Smooth muscle cell (in vitro differentiated cells): Measurements from ENCODE around the gene DHRSX. TPM values are rescaled to one million over a fixed set of nuclear protein-coding genes. Genes with fewer than 3 reads are reported as not detected.

ENCODE experiments used
- DNase-seq: peaks from one replicate; lab custom pipeline; 2025; ENCODE audit not compliant: unreplicated experiment; lab: John Stamatoyannopoulos, UW
- H2AFZ ChIP-seq: fragments of 200-600 bp; sonication (generic); 2 replicates; pipeline ENCODE4 v1.6.0; 2016; ENCODE audit warnings: antibody characterized with exemption, low read depth, mild to moderate bottlenecking
- H3F3A ChIP-seq: fragments of 200-600 bp; sonication (generic); 2 replicates; pipeline ENCODE4 v1.6.0; 2017; ENCODE audit warnings: antibody characterized with exemption, low read depth
- H3K27ac ChIP-seq: fragments of 200-600 bp; sonication (generic); 2 replicates; pipeline ENCODE4 v1.5.1; 2016; ENCODE audit warnings: low read depth, mild to moderate bottlenecking
- H3K27me3 ChIP-seq: fragments of 200-600 bp; sonication (generic); 2 replicates; pipeline ENCODE4 v1.6.1; 2016; ENCODE audit warnings: low read depth, mild to moderate bottlenecking
- H3K36me3 ChIP-seq: fragments of 200-600 bp; sonication (generic); 2 replicates; pipeline ENCODE4 v1.5.1; 2016; ENCODE audit warnings: low read depth
- H3K4me1 ChIP-seq: fragments of 200-600 bp; sonication (generic); 2 replicates; pipeline ENCODE4 v1.5.1; 2016; ENCODE audit warnings: low read depth
- H3K4me2 ChIP-seq: fragments of 200-600 bp; sonication (generic); 2 replicates; pipeline ENCODE4 v1.6.0; 2016; ENCODE audit warnings: mild to moderate bottlenecking
- H3K4me3 ChIP-seq: fragments of 200-600 bp; sonication (generic); 2 replicates; pipeline ENCODE4 v1.5.1; 2016; ENCODE audit warnings: mild to moderate bottlenecking
- H3K79me2 ChIP-seq: fragments of 200-600 bp; sonication (generic); 2 replicates; pipeline ENCODE4 v1.6.0; 2016; ENCODE audit warnings: low read depth, mild to moderate bottlenecking
- H3K9ac ChIP-seq: fragments of 200-600 bp; sonication (generic); 2 replicates; pipeline ENCODE4 v1.6.0; 2016; ENCODE audit warnings: low read depth
- H3K9me3 ChIP-seq: fragments of 200-600 bp; sonication (generic); replicated peaks from 2 replicates; pipeline ENCODE4 v1.5.1; 2016; ENCODE audit warnings: low read depth
- H4K20me1 ChIP-seq: fragments of 200-600 bp; sonication (generic); 2 replicates; pipeline ENCODE4 v1.6.0; 2016; ENCODE audit warnings: low read depth
- WGBS: methylation state at CpG from one replicate; pipeline ENCODE4 v1.1.7; 2016; ENCODE audit warnings: low lambda C conversion rate; 5-methylcytosine and 5-hydroxymethylcytosine counted together
- polyA plus RNA-seq: library from polyadenylated mRNA; unstranded; fragments of >200 nt; fragmentation: Nextera tagmentation; extraction: Ambion mirVana; gene quantifications from 2 replicates; pipeline ENCODE4 v1.2.1, GENCODE V29; 2016
- total RNA-seq: library from RNA; depleted of rRNA; stranded (reverse); fragments of >200 nt; gene quantifications from 2 replicates; pipeline ENCODE4 v1.2.3, GENCODE V29; 2014
- TF ChIP-seq, protein P1 (sequence below): fragments of 200-600 bp; sonication (generic); IDR thresholded peaks from 2 replicates; pipeline ENCODE4 v1.5.1; 2017; ENCODE audit warnings: borderline replicate concordance, mild to moderate bottlenecking, antibody characterized with exemption; ENCODE audit not compliant: insufficient read depth, poor library complexity, severe bottlenecking

DHRSX gene
- total and polyA plus RNA-seq, 2 experiments from 2014 or later = 32.5 to 49.9 TPM

DNA sequence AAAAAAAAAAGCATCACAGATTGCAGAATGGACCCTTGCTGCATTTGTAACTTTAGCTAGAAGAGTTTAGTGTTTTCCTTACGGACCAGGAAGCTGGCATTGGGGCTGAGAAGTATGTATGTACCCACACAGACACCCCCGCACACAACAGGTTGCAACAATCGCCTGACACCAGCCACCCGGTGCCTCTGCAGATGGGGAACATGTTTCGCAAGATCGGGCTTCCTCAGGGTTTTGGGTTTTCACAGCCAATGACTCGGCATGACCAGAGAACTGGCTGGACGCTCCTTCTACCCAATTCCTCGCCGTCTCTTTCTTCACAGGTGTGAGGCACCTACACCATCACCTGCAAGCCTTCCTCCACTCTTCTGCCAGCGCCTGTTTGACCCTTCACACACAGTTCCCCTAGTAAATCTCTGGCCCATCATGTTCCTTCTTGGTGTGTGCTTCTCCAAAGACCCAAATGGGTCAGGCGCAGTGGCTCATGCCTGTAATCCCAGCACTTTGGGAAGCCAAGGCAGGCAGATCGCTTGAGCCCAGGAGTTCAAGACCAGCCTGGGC is 70.4 kb downstream of the DHRSX start:
- H3K79me2 ChIP-seq = peaks cover 4% of the 10 kb centered on the region
- no peaks in the 10 kb centered on the region for H3K9me3 ChIP-seq
- no peak overlapping the region for H3K4me3 ChIP-seq
- no peak overlapping the region for H3K27ac ChIP-seq
- no peak overlapping the region for H3K9ac ChIP-seq
- peaks cover 6% of the 10 kb centered on the region for H3K36me3 ChIP-seq
- 95% methylated on average over 13 of the region's 13 CpGs for WGBS
- no peaks in the 10 kb centered on the region for H3F3A ChIP-seq
- H4K20me1 ChIP-seq = no peaks in the 10 kb centered on the region
- H3K27me3 ChIP-seq = no peaks in the 10 kb centered on the region
- no peak overlapping the region for H2AFZ ChIP-seq
- H3K4me1 ChIP-seq = no peaks in the 10 kb centered on the region
- no peak overlapping the region for H3K4me2 ChIP-seq
- TF ChIP-seq, protein P1, sequence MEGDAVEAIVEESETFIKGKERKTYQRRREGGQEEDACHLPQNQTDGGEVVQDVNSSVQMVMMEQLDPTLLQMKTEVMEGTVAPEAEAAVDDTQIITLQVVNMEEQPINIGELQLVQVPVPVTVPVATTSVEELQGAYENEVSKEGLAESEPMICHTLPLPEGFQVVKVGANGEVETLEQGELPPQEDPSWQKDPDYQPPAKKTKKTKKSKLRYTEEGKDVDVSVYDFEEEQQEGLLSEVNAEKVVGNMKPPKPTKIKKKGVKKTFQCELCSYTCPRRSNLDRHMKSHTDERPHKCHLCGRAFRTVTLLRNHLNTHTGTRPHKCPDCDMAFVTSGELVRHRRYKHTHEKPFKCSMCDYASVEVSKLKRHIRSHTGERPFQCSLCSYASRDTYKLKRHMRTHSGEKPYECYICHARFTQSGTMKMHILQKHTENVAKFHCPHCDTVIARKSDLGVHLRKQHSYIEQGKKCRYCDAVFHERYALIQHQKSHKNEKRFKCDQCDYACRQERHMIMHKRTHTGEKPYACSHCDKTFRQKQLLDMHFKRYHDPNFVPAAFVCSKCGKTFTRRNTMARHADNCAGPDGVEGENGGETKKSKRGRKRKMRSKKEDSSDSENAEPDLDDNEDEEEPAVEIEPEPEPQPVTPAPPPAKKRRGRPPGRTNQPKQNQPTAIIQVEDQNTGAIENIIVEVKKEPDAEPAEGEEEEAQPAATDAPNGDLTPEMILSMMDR = no peak
- no peak for DNase-seq

DNA sequence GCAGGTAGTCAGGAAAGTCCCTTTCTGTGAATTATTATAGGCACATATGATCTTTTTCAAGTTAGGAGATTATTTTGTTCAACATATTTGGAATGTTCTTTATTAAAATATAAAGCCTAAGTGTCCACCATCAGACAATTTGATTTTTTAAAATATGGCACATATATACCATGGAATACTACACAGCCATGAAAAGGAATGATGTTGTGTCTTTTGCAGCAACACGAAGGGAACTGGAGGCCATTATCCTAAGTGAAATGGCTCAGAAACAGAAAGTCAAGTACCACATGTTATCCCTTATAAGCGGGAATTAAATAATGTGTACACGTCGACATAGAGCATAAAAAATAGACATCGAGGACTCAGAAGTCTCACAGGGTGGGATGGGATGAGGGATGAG is 73.0 kb downstream of the DHRSX start:
- Histone ChIP-seq H3K27ac (no peak overlapping the region), H3K79me2 (no peaks in the 10 kb centered on the region), H3K4me3 (no peak overlapping the region), H3F3A (no peaks in the 10 kb centered on the region), H3K27me3 (no peaks in the 10 kb centered on the region), H2AFZ (no peak overlapping the region), H3K9ac (no peak overlapping the region), H4K20me1 (no peaks in the 10 kb centered on the region), H3K4me2 (no peak overlapping the region), H3K36me3 (peaks cover 6% of the 10 kb centered on the region), H3K9me3 (no peaks in the 10 kb centered on the region), H3K4me1 (no peaks in the 10 kb centered on the region)
- TF ChIP-seq, protein P1 = no peak
- DNase-seq = no peak
- 98% methylated on average over 5 of the region's 5 CpGs for WGBS

DNA sequence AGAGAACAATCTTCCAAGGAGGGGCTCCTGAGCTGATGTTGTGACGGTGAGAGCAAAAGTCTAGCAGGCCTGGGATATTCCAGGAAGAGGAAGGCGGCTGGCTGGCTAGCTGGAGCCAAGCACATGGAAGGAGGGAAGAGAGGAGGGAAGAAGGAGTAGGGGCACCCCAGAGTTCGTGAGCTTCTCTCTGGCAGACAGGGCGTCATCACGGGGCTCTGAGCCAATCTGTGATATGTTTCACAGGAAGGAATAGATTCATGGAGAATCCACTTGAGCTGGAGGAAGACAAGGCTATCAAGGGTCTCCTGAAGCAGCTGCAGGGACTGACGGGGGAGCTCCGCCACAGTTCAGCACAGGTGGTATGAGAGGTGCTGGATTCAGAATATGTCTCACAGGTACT is 73.6 kb downstream of the DHRSX start:
- TF ChIP-seq, protein P1 = no peak
- Histone ChIP-seq H3K9me3 (no peaks in the 10 kb centered on the region), H3K27ac (no peak overlapping the region), H3K4me3 (no peak overlapping the region), H3K27me3 (no peaks in the 10 kb centered on the region), H3F3A (no peaks in the 10 kb centered on the region), H2AFZ (no peak overlapping the region), H3K79me2 (no peaks in the 10 kb centered on the region), H3K36me3 (peaks cover 6% of the 10 kb centered on the region), H3K4me2 (no peak overlapping the region), H3K4me1 (no peaks in the 10 kb centered on the region), H3K9ac (no peak overlapping the region), H4K20me1 (no peaks in the 10 kb centered on the region)
- 92% methylated on average over 7 of the region's 7 CpGs for WGBS
- no peak for DNase-seq

GRCh38 chrX:2426289-2426882 is 74.4 kb downstream of the DHRSX start:
- H3K27me3 ChIP-seq = no peaks in the 10 kb centered on the region
- no peaks in the 10 kb centered on the region for H3K79me2 ChIP-seq
- no peak for DNase-seq
- H3K4me1 ChIP-seq = no peaks in the 10 kb centered on the region
- no peaks in the 10 kb centered on the region for H3F3A ChIP-seq
- H2AFZ ChIP-seq = no peak overlapping the region
- no peak overlapping the region for H3K9ac ChIP-seq
- H3K9me3 ChIP-seq = no peaks in the 10 kb centered on the region
- peaks cover 6% of the 10 kb centered on the region for H3K36me3 ChIP-seq
- TF ChIP-seq, protein P1 = no peak
- H4K20me1 ChIP-seq = no peaks in the 10 kb centered on the region
- no peak overlapping the region for H3K4me3 ChIP-seq
- no peak overlapping the region for H3K27ac ChIP-seq
- no peak overlapping the region for H3K4me2 ChIP-seq
